GM21528 (cell line): ENCODE results near the gene RGS2.

Experiments
- ATAC-seq: cut with Tn5 transposase; IDR thresholded peaks from one replicate; pipeline ENCODE4 v1.9.1; 2021; ENCODE audit warnings: mild to moderate bottlenecking, moderate library complexity; ENCODE audit not compliant: unreplicated experiment, low FRiP score

RGS2 gene, protein sequence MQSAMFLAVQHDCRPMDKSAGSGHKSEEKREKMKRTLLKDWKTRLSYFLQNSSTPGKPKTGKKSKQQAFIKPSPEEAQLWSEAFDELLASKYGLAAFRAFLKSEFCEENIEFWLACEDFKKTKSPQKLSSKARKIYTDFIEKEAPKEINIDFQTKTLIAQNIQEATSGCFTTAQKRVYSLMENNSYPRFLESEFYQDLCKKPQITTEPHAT

DNA sequence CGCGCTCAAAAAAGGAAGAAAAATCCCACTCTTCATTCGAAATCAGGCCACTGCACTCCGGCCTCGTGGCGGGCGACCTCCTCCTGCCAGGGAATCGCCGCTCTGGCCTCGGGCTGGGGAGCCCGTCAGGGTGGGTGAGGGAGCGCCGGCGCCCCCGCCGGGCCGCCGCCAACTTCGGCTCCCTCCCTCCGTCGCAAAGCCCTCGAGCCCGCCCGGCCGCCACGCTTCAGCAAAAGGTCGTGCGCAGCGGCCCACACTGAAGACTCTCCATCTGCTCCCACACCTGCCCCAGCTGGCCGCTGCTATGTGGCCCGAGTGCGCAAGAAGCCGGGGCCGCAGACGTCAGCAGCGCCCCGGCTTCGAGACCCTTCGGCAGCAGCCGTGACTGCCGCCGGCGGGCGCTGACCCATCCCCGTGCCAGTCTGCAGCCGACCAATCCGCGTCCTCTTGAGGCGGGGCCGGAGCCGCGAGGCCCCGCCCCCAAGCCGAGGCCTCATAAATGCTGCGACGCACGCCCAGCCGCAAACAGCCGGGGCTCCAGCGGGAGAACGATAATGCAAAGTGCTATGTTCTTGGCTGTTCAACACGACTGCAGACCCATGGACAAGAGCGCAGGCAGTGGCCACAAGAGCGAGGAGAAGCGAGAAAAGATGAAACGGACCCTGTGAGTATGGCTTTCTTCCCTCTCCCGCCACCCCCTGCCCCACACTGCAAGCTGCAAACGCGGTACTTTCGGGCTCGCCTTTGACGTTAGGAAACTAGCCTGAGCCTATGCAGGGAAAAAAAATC is at the start of gene RGS2:
TSS of gene RGS2 (plus strand) at position 522 of the 789 bp plus-strand sequence. CDS start at position 555, 33 bp downstream.
- peak; percentile 89 for ATAC-seq

DNA sequence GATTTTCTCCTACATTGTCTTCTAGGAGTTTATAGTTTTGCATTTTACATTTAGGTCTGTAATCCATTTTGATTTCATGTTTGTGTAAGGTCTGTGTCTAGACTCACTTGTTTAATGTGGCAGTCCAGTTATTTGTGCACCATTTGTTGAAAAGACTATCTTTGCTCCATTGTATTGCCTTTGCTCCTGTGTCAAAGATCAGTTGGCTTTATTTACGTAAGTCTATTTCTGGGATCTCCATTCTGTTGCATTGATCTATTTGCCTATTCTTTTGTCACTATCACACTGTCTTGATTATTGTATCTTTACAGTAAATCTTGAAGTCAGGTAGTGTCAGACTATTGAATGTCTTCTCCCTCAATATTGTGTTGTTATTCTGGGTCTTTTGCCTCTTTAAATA is 49.7 kb upstream of the RGS2 start:
- no peak for ATAC-seq

- ATAC-seq: no peak
These were observed 46.6 kb upstream of the RGS2 start for GRCh38 chr1:192762265-192762664.

GRCh38 chr1:192763243-192763642 is 45.6 kb upstream of the RGS2 start:
- ATAC-seq: no peak

DNA sequence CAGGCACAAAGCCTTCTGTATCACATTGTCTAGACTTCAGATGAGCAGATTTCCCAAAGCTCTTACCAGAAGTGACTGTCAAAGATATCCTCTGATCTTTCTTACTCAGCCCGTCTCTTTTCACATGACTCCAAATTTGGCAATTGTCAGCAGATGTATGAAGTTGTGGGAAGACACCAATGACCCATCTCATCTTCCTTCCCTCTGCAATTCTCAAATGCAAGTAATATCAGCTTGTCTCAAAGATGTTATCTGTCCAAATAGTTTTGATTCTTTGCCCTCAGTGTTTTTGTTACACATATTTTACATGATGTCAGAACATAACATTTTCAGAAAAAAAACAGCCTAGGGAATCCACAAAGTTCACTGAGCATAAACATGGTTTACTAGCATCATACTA is 45.1 kb upstream of the RGS2 start:
- ATAC-seq: no peak

GRCh38 chr1:192764675-192765074 is 44.2 kb upstream of the RGS2 start:
- no peak for ATAC-seq

DNA sequence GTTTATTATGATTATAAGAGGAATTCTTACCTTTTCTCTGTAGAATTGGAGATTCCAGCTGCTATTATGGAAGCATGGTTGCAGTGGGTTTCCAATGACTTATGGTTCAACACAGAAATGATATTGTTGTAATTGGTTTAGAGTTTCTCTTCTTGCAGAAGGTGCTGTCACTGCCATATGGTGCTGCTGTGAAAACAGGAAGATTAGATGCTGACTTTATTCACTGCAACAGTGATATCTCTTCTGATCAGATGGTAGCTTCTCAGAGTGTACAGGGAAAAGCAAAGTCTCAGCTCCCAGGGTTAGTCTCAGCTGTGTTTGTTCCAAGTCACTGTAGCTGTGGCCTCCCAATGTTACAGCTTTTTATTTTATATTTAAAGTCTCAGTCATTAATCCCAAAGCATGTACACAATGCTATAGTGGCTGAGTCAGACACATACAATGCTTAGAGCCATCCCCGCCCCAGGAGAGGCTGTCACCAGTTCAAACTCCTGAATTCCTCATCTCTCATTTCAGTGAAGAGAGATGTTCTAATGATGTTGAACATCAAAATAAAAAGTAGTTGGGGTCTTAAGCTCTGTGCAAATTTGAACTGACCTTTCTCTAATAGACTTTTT is 42.7 kb upstream of the RGS2 start:
- no peak for ATAC-seq

GRCh38 chr1:192766876-192767275 is 42.0 kb upstream of the RGS2 start:
- ATAC-seq: no peak

- no peak for ATAC-seq
These were observed 41.0 kb upstream of the RGS2 start for GRCh38 chr1:192767798-192768197.

DNA sequence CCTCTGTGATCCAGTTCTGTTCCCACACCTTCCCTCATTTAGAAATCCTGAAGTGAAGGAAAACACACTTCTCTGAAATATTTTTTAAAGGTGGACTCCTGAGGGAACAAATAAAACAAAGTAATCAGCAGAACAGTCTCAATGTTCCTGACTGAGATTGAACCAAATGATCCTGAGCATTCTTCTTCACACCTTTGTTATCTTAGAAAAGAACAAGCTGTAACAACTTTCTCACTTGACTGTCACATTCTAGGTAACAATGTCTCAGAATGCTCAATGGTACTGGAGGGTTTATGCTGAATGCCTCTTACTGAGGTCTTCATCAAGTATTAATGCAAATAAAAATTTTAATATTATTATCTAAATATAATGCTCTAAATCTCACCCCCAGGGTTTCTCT is 40.4 kb upstream of the RGS2 start:
- no peak for ATAC-seq

DNA sequence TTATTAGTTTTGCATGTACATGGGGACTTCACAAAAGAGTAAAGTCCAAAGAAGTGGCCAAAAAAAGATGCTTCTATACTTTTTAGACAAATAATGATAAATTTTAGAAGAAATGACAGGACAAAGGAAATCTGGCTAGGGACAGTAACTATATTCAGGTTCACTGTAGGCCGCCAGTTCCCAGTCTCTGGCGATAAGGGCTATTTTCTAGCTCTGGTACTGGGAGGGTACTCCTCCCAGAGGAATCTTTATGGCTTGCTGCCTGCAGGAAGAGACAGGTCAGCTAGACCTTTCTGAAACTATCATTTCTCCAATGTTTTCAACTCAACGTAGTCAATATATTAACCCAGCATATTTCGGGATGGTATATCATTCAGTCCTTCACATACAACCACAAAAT is 37.5 kb upstream of the RGS2 start:
- no peak for ATAC-seq

DNA sequence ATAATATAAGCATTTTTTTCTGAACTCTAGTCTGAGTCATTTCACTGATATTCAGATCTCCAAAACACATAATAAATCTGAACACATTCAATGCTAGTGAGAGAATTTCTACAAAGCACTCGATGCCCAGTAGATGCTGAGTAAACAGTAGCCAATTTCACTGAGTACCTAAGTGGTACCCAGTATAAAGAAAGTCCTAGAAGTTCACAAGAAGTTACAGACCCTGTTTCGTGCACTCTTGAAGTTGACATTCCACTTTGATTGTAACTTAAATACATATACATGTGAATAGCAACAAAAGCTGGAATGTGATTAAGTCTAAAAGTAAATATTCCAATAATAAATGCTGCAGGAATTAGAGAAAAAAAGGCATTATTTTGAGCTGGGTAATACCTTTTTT is 33.2 kb upstream of the RGS2 start:
- no peak for ATAC-seq

GRCh38 chr1:192776206-192776605 is 32.6 kb upstream of the RGS2 start:
- no peak for ATAC-seq

- no peak for ATAC-seq
These were observed 31.8 kb upstream of the RGS2 start for GRCh38 chr1:192776998-192777397.

DNA sequence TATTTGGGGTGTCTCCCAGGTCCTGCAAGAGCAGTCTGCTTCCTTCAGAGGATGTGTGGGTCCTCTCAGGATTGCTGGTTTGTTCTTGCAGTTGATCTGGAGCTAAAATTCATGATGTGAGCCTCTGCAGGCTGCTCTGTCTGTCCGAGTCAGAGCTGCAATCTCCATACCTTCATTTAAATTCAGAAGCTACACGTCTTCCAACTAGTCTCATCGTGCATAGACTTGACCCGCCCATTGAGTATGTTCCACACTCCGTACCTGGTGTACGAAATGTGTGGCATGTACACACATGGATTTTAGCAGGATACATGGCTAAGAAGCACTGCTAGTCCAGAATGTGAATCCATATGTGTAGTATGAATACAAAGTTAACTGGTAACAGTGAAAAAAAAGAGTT is 25.0 kb upstream of the RGS2 start:
- ATAC-seq: no peak

DNA sequence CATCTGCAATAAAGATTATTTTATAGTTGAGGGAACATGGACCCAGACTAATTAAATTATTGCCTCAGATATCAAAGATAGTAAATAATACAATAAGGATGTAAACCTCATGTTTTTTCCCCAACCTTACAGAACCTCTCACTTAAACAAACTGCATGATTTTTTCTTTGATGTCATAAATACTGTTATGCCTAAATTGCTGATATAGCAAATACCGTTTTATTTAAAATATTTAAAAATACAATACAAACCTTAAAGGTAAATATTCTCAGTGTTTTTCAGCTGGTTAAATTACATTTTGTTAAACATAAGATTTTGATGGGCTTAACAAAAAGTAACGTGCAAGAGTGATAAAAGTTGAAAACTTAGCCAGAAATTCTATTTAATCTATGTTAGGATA is 24.4 kb upstream of the RGS2 start:
- ATAC-seq: no peak

DNA sequence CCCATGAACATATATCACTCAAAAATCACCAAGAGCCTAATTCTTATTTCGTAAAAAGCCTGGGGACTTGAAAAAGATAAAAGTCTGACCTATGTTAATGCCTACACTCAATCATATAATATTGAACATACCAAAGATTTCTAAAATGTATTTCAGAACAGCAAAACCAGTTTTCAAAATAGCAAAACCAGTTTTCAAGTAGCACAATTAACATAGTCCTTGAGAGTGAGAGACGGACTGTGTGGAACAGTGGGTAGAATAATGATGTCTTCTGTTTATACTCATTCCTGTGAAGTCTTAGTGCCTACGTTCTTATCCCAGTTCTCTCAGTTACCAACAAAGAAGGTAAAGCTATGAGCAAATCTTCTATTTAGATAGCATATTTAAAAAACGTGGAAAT is 22.3 kb upstream of the RGS2 start:
- no peak for ATAC-seq

- ATAC-seq: no peak
These were observed 20.8 kb upstream of the RGS2 start for GRCh38 chr1:192787914-192788585.

DNA sequence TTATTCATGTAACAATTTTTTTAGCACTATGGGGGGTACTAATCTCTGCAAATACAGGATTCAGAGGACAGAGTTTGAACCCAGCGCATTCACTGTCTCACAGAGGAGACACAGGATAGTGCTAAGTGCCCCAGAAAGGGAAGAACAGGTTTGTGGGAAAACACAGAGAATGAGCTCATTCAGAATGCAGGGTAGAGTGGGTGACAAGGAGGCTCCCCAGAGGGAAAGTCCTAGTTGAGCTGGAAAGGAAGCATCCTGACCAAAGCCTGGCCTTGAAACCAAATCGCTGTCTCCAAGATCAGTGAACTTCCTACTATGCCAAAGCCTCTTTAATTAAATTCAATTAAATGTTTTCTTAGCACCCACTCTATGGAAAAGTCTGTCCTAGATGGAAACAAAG is 19.0 kb upstream of the RGS2 start:
- ATAC-seq: no peak

DNA sequence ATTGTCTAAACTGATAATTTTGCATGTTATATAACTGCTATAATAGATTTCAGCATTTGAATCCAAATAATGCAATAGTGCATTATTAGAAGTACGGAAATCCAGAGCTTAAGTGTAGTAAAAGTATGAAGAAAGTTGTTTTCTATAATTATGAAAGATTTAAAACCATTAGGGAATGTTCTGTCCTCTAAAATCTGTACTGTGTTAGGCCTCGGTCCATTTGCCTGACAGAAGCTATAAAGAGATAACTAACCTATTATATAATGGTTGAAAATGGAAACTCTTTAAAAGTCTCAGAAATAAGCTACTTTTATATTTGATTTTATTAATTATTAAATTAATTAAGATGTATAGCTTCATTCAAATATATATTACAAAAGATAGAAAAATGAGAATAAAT is 16.2 kb upstream of the RGS2 start:
- no peak for ATAC-seq
